ENCODE measurements around the gene TRMT11.
"Not testable (repeated sequence)": the region's sequence is repeated elsewhere in the genome, so short reads cannot be mapped to it uniquely, and the experiment has no call there.

The TRMT11 gene

DNA sequence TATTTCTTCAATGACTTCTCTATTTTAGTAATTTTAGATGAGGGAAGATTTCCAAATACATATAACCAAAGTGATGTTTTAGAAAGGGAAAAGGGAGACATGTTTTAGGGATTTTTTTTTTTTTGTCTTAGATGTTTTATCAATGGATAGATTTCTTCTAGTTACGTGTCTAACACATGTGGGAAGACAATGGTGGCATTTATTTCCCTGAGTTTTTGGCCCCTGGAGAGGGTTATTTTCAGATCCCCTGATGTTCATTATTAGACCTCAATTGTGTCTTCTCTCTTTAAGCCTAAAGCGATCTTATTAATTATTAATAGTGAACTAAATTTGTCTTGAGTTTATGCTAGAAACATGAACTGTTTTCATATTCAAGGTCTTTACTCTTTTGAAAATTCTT is 30.3 kb downstream of the TRMT11 start:
- H3K79me2 ChIP-seq (ENCODE audit: insufficient read depth, low read length) = no peaks in the 10 kb centered on the region
- H3K9me2 ChIP-seq (replicated peaks; ENCODE audit: insufficient read depth, low read length) = no peaks in the 10 kb centered on the region
- H4K20me1 ChIP-seq (ENCODE audit: low read depth, low read length) = no peaks in the 10 kb centered on the region
- no peak for TF ChIP-seq EZH2phosphoT487 (conservative IDR thresholded peaks at IDR 0.05; ENCODE audit: low read length)
- TF ChIP-seq, protein P1, sequence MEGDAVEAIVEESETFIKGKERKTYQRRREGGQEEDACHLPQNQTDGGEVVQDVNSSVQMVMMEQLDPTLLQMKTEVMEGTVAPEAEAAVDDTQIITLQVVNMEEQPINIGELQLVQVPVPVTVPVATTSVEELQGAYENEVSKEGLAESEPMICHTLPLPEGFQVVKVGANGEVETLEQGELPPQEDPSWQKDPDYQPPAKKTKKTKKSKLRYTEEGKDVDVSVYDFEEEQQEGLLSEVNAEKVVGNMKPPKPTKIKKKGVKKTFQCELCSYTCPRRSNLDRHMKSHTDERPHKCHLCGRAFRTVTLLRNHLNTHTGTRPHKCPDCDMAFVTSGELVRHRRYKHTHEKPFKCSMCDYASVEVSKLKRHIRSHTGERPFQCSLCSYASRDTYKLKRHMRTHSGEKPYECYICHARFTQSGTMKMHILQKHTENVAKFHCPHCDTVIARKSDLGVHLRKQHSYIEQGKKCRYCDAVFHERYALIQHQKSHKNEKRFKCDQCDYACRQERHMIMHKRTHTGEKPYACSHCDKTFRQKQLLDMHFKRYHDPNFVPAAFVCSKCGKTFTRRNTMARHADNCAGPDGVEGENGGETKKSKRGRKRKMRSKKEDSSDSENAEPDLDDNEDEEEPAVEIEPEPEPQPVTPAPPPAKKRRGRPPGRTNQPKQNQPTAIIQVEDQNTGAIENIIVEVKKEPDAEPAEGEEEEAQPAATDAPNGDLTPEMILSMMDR (IDR thresholded peaks at IDR 0.05; ENCODE audit: insufficient read depth, low read length, poor library complexity, severe bottlenecking) = no peak
- no peaks in the 10 kb centered on the region for H3K27me3 ChIP-seq (ENCODE audit: low read length)
- no peaks in the 10 kb centered on the region for H3F3A ChIP-seq (ENCODE audit: insufficient read depth)
- H3K9me3 ChIP-seq (ENCODE audit: insufficient read depth, low read length) = no peaks in the 10 kb centered on the region
- no peak overlapping the region for H3K9ac ChIP-seq (ENCODE audit: low read length)
- no peak overlapping the region for H3K27ac ChIP-seq (ENCODE audit: low read depth, low read length)
- no peak overlapping the region for H3K4me3 ChIP-seq (ENCODE audit: insufficient read depth, low read length, poor library complexity, severe bottlenecking)
- no peak overlapping the region for H2AFZ ChIP-seq (ENCODE audit: low read depth, low read length, severe bottlenecking)
- no peak overlapping the region for H3K4me2 ChIP-seq (ENCODE audit: low read depth, low read length, poor library complexity, severe bottlenecking)
- peaks cover 63% of the 10 kb centered on the region for H3K36me3 ChIP-seq (ENCODE audit: low read length)

DNA sequence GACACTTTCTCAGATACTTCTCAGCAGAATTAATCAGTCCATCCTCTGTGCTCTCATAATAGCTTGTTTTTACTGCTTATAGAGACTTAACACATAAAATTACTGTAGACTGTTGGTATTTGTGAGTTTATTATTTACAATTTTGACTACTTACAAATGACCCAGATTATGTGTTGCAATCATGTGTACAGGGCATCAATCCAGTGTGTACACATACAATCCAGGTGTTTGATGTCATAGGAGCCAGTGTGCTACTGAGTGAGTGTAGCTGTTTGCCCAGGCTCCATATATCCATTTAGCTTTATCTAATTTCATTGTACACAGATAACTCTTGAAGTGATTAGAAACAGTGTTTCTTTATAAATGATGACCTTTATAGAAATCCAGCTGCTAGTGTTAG is 31.3 kb downstream of the TRMT11 start:
- no peak overlapping the region for H3K9ac ChIP-seq (ENCODE audit: low read length)
- H3K36me3 ChIP-seq (ENCODE audit: low read length) = peaks cover 61% of the 10 kb centered on the region
- no peaks in the 10 kb centered on the region for H3K27me3 ChIP-seq (ENCODE audit: low read length)
- no peak overlapping the region for H2AFZ ChIP-seq (ENCODE audit: low read depth, low read length, severe bottlenecking)
- H3K4me2 ChIP-seq (ENCODE audit: low read depth, low read length, poor library complexity, severe bottlenecking) = no peak overlapping the region
- no peaks in the 10 kb centered on the region for H3K9me2 ChIP-seq (replicated peaks; ENCODE audit: insufficient read depth, low read length)
- no peak overlapping the region for H3K4me3 ChIP-seq (ENCODE audit: insufficient read depth, low read length, poor library complexity, severe bottlenecking)
- H3K27ac ChIP-seq (ENCODE audit: low read depth, low read length) = no peak overlapping the region
- H3F3A ChIP-seq (ENCODE audit: insufficient read depth) = no peaks in the 10 kb centered on the region; the same call in 1 of the 2 replicates
- TF ChIP-seq, protein P1 (IDR thresholded peaks at IDR 0.05; ENCODE audit: insufficient read depth, low read length, poor library complexity, severe bottlenecking) = no peak
- TF ChIP-seq EZH2phosphoT487 (conservative IDR thresholded peaks at IDR 0.05; ENCODE audit: low read length) = no peak
- no peaks in the 10 kb centered on the region for H3K9me3 ChIP-seq (ENCODE audit: insufficient read depth, low read length)
- no peaks in the 10 kb centered on the region for H4K20me1 ChIP-seq (ENCODE audit: low read depth, low read length)
- no peaks in the 10 kb centered on the region for H3K79me2 ChIP-seq (ENCODE audit: insufficient read depth, low read length)

DNA sequence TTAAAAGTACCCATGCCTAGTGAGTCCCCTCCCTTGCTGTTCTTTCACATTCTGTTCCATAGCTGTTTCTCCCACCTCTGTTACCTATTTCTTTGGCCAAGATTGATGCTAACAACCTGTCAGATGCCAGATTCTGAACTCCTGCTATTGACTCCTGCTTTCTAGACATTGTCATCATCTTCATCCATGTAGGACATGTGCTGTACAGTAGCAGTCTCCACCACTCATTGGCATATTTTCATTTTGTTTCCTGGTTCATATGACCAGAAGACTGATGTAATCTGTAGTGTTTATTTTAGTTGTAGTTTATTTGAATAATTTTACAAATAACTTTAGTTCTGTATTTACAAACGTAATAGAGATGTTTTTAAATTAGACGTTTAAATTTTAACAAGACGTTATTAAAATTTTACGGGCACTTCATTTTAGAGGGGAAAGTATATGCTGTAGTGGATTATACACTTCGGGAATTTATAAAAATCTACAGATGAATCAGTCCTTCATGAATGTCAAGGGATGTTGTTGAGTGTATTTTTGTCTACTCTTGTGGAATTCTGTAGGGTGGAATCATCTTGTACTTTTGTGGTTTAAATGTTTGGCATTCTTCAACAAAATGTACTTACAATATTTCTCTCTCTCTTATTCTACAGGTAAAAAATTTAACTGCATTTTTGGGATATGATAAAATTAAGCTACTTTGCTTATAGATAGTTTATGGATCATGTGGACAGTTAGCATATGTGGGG is 34.1 kb downstream of the TRMT11 start:
- Histone ChIP-seq H3K79me2 (ENCODE audit: insufficient read depth, low read length) (no peaks in the 10 kb centered on the region), H2AFZ (ENCODE audit: low read depth, low read length, severe bottlenecking) (no peak overlapping the region), H3K9me2 (replicated peaks; ENCODE audit: insufficient read depth, low read length) (no peaks in the 10 kb centered on the region), H3K9ac (ENCODE audit: low read length) (no peak overlapping the region), H3K9me3 (ENCODE audit: insufficient read depth, low read length) (no peaks in the 10 kb centered on the region), H3F3A (ENCODE audit: insufficient read depth) (no peaks in the 10 kb centered on the region; the same call in 1 of the 2 replicates), H4K20me1 (ENCODE audit: low read depth, low read length) (no peaks in the 10 kb centered on the region), H3K27me3 (ENCODE audit: low read length) (no peaks in the 10 kb centered on the region), H3K4me3 (ENCODE audit: insufficient read depth, low read length, poor library complexity, severe bottlenecking) (no peak overlapping the region), H3K4me2 (ENCODE audit: low read depth, low read length, poor library complexity, severe bottlenecking) (no peak overlapping the region), H3K27ac (ENCODE audit: low read depth, low read length) (no peak overlapping the region), H3K36me3 (ENCODE audit: low read length) (peaks cover 67% of the 10 kb centered on the region)
- TF ChIP-seq, protein P1 (IDR thresholded peaks at IDR 0.05; ENCODE audit: insufficient read depth, low read length, poor library complexity, severe bottlenecking) = no peak
- TF ChIP-seq EZH2phosphoT487 (conservative IDR thresholded peaks at IDR 0.05; ENCODE audit: low read length) = no peak

DNA sequence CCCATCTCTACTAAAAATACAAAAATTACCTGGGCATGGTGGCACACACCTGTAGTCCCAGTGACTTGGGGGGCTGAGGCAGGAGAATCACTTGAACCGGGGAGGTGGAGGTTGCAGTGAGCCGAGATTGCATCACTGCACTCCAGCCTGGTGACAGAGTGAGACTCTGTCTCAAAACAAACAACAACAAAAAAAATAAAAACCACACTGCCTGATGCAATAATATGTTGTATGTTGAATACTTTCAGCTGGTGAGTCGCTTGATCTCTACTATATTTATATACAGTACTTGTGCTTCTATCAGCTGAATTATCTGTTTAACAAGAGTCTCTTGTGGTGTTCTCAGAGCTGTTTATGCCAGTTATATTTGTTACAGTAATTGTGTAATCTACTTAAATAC is 37.1 kb downstream of the TRMT11 start:
- peaks cover 56% of the 10 kb centered on the region for H3K36me3 ChIP-seq (ENCODE audit: low read length)
- H3F3A ChIP-seq (ENCODE audit: insufficient read depth); H3K79me2 ChIP-seq (ENCODE audit: insufficient read depth, low read length); H3K4me3 ChIP-seq (ENCODE audit: insufficient read depth, low read length, poor library complexity, severe bottlenecking); H3K9me3 ChIP-seq (ENCODE audit: insufficient read depth, low read length); H3K27ac ChIP-seq (ENCODE audit: low read depth, low read length); H2AFZ ChIP-seq (ENCODE audit: low read depth, low read length, severe bottlenecking); H3K9ac ChIP-seq (ENCODE audit: low read length); H3K4me2 ChIP-seq (ENCODE audit: low read depth, low read length, poor library complexity, severe bottlenecking); H3K27me3 ChIP-seq (ENCODE audit: low read length); H3K9me2 ChIP-seq (replicated peaks; ENCODE audit: insufficient read depth, low read length); H4K20me1 ChIP-seq (ENCODE audit: low read depth, low read length): not testable (repeated sequence)

Measured in SU-DHL-6 (cell line).